Activated effector memory CD4-positive, alpha-beta T cell treated with Interleukin-2 at 50 U/mL for 16 hours (primary cell): ENCODE results near the gene NPC1L1.
A peak's percentile ranks its signal among the peaks of the same experiment; 100 is the strongest.
"Not testable (repeated sequence)": the region's sequence is repeated elsewhere in the genome, so short reads cannot be mapped to it uniquely, and the experiment has no call there.

Source experiments
- DNase-seq: peaks from one replicate; pipeline ENCODE4 v3.0.0-alpha.2; 2020

Gene NPC1L1

DNA sequence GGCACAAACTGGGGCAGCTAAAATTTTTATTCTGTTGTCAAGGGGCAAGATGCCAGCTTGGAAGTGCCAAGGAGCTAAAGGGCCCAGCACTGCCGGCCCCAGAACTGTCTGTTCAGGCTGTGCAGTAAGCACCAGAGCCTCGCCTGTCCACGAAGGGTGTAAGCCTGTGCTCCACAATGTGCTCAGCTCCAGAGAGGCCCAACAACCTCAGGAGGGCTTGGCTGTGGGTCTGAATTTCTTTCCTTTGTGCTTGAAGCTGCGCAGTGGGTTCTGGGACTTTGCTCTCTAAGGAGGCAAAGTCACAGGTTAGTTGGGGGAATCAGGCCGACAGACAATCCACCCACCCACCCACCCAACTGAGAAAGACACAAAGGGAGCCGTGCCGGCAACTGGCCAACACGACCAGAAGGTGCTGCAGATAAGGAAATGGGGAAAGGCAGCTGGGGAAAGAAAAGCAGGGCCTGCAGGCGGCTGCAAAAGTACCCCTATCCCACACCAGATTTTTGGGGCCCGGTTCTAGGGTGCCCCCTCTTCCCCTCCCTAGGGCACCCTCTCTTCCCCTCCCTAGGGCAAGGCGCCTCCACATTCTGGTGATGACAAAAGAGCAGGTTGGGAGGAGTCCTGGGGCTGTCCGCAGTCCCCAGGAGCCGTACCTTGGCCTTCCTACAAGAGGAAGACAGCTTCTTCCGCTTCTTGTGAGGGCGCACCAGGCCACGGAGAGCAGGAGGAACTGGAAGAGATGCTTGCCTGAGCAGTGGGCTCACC is 24.8 kb upstream of the NPC1L1 start:
- DNase-seq: no peak

DNA sequence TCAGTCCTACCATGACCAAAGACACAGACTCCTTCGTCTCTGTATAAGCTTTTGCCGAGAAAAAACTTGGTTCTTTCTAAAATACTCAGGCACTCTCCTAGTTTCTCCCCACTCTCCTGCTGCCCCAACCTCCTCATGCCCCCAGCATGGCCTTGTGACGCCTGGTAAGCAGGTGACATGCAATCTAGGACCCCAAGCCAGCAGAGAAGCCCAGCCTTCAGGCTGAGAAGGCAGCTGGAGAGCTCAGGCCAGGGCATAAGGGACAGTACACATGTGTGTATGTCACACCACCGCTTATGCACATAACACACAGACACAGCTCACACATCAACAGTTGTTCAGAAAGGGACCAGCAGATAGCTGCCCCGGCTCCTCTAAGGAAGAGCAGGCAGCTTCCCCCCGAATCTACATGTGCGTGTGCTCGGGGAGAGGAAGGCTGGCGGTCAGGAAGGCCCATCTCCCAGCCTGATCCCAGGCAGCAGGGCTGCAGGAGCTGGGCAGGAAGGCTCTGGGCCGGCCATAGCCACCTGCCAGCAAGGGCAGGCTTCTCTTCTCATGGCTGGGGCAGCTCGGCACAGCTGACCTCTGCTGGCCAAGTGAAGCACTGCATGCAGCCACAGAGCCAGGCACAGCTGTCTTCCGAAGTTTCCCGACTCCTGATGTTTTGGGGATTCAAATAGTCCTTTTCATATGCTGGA is 24.1 kb upstream of the NPC1L1 start:
- peak; percentile 43 for DNase-seq

DNA sequence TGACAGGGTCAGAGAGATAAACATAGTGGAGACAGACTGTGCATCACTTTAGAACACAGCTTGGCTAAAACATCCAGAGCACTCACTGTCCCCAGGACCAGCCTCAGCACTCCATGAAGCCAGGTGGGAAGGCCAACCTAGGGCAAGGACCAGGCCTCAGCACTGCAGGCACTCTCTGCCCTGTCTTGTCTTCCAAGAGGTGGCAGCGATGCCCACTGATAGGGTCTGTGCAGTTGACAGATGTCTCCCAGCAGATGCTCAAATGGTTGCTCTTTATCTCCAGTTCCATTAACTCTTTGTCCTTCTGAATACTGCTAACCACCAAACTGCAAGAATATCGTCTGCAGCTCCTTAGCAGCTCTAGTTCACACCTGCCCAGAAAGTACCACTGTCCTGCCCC is 23.5 kb upstream of the NPC1L1 start:
- no peak for DNase-seq

DNA sequence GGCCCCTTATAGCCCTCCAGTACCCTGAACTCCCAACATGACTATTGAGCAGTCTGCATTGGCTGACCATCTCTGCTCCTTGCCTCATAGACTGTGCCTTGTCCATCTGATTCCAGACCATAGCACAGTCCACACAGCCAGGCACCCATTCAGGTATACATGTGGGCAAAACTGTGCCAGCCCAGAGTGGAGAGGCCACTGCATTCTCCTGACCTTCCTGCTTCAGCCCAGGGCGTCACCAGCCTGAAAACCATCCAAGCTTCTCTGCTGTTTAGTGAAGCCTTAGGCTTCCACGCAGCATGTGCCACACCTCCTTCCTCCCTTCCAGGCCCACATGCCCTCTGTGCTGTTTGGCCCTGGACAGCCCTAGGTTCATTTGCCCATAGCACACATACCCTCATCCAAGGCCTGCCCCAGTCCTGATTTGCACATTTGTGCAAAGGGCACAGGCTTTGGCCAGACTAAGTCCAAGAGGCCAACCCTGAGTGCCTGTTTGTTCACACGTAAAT is 22.1 kb upstream of the NPC1L1 start:
- no peak for DNase-seq

GRCh38 chr7:44562622-44562962 is 21.5 kb upstream of the NPC1L1 start:
- DNase-seq: not testable (repeated sequence)

GRCh38 chr7:44561962-44562621 is 21.0 kb upstream of the NPC1L1 start:
- no peak for DNase-seq

- DNase-seq: no peak
Measured at GRCh38 chr7:44561481-44561880, 20.4 kb upstream of the NPC1L1 start.

DNA sequence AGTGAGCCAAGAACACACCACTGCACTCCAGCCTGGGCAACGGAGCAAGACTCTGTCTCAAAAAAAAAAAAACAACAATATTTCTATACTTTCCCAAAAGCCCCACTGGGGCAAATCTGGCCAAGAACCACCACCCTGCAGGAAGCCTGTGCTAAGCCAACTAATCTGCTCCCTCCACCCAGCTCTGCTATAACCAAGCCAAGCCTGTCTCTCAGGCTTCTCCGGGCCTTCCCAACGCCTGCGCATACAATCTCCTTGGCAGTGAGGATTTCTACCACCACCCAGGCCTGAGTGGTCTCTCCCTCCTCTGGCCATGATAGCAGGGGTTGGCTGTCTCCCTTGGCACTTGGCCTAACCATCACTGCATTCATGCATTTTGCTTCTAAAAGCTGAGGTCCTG is 18.4 kb upstream of the NPC1L1 start:
- no peak for DNase-seq

- no peak for DNase-seq
Measured at GRCh38 chr7:44557485-44557884, 16.4 kb upstream of the NPC1L1 start.

DNA sequence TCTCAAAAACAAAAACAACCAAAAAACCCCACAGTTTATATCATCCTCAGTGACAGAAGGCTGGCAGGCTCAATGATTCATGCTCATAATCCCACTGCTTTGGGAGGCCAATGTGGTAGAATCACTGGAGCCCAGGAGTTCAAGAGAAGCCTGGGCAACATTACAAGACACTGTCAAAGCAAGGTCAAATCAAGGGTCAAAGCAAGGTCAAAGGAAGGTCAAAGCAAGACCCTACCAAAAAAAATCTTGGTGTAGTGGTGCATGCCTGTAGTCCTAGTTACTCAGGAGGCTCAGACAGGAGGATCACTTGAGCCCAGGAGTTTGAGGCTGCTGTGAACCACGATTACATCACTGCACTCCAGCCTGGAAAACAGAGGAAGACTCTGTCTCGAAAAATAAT is 14.2 kb upstream of the NPC1L1 start:
- DNase-seq: no peak

DNA sequence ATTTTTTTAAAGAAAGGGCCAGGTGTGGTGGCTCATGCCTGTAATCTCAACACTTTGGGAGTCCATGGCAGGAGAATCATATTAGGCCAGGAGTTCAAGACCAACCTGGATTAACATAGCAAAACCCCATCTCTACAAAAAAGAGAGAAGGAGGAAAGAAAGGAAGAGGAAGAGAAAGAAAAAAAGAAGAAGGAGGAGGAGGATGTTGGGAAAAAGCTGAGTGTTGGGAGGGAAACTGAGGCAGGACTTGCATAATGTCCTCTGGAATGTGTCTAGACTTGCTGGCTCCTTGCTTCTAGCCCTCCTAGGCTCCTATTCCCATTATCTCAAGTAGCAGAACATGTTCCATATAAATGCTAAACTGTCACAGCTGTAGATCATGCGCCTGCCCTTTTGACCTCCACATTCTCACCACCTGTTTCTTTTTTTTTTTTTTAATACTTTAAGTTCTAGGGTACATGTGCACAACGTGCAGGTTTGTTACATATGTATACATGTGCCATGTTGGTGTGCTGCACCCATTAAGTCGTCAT is 11.4 kb upstream of the NPC1L1 start:
- DNase-seq: not testable (repeated sequence)

GRCh38 chr7:44549457-44549856 is 8.3 kb upstream of the NPC1L1 start:
- no peak for DNase-seq

DNA sequence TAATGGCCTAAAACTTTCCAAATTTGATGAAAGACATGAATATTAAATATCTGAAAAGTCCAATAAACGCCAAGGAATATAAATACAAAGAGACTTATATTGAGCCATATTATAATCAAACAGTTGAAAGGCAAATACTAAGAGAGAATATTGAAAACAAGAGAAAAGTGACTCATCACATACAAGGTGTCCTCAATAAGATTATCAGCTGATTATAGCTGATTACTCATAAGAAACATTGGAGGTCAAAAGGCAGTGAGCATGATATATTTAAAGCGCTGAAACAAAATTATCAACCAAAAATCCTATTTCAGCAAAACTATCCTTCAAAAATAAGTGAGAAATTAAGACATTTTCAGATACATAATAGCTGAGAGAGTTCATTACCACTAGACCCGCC is 7.8 kb upstream of the NPC1L1 start:
- no peak for DNase-seq

DNA sequence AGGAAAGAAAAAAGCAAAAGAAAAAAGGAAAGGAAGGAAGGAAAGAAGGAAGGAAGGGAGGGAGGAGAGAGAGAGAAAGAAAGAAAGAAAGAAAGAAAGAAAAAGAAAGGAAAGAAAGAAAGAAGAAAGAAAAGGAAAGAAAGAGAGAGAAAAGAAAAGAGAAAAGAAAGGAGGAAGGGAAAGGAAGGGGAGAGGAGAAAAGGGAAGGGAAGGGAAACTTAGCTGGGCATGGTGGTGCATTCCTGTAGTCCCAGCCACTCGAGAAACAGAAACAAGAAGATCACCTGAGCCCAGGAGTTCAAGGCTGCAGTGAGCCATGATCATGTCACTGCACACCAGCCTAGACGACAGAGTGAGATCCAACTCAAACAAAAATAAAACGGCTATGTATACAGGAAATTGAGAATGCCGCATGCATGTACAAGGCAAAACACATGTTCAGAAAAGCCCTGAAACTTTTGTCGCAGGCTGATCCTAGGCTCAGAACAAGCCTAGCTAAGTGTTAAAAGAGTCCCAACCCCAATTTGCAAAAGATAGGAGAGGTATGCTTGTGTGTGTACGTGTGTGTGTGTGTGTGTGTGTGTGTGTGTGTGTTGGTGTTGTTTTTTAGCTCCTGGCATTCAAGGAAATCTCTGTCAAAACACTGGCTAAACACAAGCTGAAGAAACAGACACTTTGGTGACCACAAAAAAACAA is 6.6 kb upstream of the NPC1L1 start:
- DNase-seq: no peak

GRCh38 chr7:44541876-44542610 is 913 bp upstream of the NPC1L1 start:
- DNase-seq: no peak

DNA sequence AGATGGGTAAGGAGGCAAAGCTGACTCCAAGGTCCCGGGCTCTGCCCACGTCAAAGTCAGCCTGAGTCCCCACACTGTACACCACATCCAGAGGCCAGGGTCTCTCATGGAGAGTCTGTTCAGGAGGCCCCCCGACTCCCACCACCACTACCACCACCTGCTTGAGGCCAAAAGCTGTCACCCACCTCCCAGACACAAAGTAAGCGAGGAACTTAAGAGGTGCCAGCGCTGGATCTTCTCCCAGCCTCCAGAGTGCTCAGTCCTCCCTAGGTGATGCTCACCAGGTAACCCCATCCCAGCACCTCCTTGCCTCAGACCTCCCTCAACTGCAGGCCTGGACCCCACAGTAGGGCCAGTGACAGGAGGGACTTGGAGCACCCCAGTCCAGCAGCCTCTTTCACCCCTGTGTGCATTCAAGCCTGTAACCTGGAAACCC is 520 bp downstream of the NPC1L1 start:
- no peak for DNase-seq

DNA sequence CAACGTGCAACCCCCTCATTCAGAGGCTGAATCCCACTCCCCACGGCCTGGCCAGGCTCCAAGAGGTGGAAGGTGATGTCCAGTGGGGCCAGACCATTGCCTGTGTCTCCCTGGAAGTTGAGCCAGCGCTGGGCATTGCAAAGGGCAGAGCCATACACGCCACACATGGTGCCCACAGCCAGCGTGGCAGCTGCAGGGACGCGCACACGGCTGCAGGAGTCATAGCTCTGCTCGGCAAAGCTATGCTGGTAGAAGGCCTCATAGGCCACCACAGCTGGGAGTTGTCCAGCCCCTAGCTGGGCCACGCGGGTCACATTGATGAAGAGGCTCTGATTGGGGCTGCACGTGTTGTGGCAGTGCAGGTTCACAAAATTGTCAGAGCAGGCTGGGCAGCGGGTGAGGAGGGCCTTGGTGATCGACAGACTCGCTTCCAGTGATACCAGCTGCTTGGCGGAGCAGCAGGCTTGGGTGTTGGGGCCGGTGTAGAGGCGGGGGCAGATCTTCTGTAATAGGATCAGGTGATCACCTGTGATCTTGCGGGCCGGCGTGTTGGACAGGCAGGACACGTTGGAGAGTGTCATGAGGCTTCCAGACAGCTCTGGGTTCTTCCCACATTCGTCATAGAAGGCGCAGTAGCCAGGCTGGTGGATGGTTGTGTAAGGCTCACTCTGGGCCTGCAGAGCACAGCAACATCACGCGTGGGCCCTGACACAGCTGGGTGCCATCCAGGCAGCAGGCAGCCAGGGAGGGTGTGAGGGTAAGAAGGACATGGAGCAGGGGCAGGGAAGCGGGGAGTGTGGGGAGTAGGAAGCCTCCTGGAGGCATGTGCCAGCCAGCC is 1.2 kb downstream of the NPC1L1 start:
- DNase-seq: no peak

GRCh38 chr7:44538798-44539668 is 2.1 kb downstream of the NPC1L1 start:
- no peak for DNase-seq

DNA sequence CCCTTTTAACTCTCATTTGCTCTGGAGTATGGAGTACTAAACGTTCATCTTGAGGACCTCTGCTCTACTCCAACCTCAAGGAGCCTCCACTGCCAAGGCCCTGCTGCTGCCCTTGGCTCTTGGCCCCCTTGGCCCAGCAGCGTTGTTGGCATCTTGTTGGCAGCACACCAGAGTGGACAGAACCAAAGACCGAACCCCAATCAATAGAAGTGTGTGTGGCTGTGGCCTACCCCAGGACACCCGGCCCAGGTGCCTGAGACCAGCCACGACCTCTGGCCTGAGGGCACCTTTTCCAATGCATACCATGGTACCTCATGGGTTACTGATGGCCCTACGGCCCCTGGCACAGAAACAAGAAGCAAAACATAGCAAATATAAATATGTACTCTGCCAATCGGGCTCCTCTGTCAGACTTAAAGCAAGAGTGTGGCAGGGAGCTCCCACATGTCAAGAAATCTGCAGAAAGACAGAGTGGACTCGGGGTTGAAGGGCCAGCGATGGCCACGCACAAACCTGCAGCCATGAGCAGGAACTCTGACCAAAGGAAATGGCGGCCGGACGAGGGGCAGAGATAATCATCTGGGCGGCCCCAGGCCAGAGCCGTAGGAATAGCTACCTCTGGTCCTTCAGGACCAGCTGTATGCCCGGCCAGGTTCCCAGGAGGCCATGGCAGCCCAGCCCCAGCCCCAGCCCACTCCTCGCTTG is 2.9 kb downstream of the NPC1L1 start:
- DNase-seq: no peak

DNA sequence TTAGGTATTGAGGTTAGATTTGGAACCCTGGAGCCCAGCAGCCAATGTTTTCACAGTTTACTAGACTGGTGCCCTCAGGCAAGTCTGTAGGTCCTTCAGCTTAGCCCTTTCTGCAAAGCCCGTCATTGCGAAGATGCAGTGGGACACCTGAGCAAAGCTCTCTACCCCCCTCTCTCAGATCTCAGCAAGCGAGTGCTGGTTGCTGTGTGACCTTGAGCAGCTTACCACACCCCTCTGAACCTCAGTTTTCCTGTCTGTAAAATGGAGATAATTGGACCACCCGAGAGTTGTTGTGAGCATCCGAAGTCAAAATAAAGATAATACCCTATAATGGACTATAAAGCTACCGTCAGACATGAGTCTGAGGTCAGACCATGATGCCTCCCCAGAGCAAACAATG is 3.7 kb downstream of the NPC1L1 start:
- no peak for DNase-seq
